ENCODE measurements around the gene PLAC8L1.
A peak's percentile ranks its signal among the peaks of the same experiment; 100 is the strongest.

Gene PLAC8L1

GRCh38 chr5:146082798-146083197 lies 22.6 kb downstream of the PLAC8L1 start:
- TF ChIP-seq, protein P1, sequence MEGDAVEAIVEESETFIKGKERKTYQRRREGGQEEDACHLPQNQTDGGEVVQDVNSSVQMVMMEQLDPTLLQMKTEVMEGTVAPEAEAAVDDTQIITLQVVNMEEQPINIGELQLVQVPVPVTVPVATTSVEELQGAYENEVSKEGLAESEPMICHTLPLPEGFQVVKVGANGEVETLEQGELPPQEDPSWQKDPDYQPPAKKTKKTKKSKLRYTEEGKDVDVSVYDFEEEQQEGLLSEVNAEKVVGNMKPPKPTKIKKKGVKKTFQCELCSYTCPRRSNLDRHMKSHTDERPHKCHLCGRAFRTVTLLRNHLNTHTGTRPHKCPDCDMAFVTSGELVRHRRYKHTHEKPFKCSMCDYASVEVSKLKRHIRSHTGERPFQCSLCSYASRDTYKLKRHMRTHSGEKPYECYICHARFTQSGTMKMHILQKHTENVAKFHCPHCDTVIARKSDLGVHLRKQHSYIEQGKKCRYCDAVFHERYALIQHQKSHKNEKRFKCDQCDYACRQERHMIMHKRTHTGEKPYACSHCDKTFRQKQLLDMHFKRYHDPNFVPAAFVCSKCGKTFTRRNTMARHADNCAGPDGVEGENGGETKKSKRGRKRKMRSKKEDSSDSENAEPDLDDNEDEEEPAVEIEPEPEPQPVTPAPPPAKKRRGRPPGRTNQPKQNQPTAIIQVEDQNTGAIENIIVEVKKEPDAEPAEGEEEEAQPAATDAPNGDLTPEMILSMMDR (IDR thresholded peaks at IDR 0.05; ENCODE audit: control extremely low read depth, extremely low read depth, low read depth, missing control alignments) = no peak
- peak; percentile 33 for DNase-seq (ENCODE audit: extremely low spot score)
- ChIA-PET POLR2A (no interaction called here), CTCF (interaction anchor here (2.4 kb wide), 1 partner anchor 11 kb away, joined by 5 read pairs; no protein-coding TSS in a partner anchor)

DNA sequence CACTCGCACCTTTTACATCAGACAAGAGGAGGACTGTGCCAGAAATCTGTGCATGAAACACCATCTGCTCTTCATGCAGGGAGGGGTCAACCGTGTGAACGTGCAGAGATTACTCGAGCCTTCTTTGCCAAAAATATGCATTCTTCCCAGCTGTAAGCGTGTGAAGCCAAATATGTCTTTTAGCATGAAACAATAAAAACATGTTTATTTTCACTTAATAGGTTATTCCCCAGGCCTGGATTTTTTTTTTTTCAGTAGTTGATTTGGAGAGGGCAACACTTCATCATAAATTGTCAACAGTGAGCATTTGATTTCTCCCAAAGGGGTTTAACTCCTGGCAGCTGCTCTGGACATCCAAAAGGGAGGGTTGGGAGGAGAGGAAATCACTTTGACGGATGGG lies 23.8 kb downstream of the PLAC8L1 start:
- ChIA-PET POLR2A (no interaction called here), CTCF (no interaction called here)
- DNase-seq (ENCODE audit: extremely low spot score) = no peak
- TF ChIP-seq, protein P1 (IDR thresholded peaks at IDR 0.05; ENCODE audit: control extremely low read depth, extremely low read depth, low read depth, missing control alignments) = no peak

- TF ChIP-seq, protein P1 (IDR thresholded peaks at IDR 0.05; ENCODE audit: control extremely low read depth, extremely low read depth, low read depth, missing control alignments) = no peak
- POLR2A ChIA-PET = no interaction called here
Observed at GRCh38 chr5:146079695-146080373, 25.5 kb downstream of the PLAC8L1 start.

GRCh38 chr5:146078566-146078965 lies 26.8 kb downstream of the PLAC8L1 start:
- ChIA-PET POLR2A (no interaction called here), CTCF (no interaction called here)
- TF ChIP-seq, protein P1 (IDR thresholded peaks at IDR 0.05; ENCODE audit: control extremely low read depth, extremely low read depth, low read depth, missing control alignments) = no peak
- no peak for DNase-seq (ENCODE audit: extremely low spot score)

More at GRCh38 chr5:146079695-146080373, 25.5 kb downstream of the PLAC8L1 start:
- DNase-seq (ENCODE audit: extremely low spot score) = no peak
- CTCF ChIA-PET = no interaction called here

- TF ChIP-seq, protein P1 (IDR thresholded peaks at IDR 0.05; ENCODE audit: control extremely low read depth, extremely low read depth, low read depth, missing control alignments) = no peak
- POLR2A ChIA-PET = no interaction called here
- CTCF ChIA-PET = interaction anchor here (1.7 kb wide), 1 partner anchor 9 kb away, joined by 3 read pairs; no protein-coding TSS in a partner anchor
- no peak for DNase-seq (ENCODE audit: extremely low spot score)
Observed at GRCh38 chr5:146076455-146076854, 28.9 kb downstream of the PLAC8L1 start.

GRCh38 chr5:146076028-146076427 lies 29.3 kb downstream of the PLAC8L1 start:
- DNase-seq (ENCODE audit: extremely low spot score) = no peak
- TF ChIP-seq, protein P1 (IDR thresholded peaks at IDR 0.05; ENCODE audit: control extremely low read depth, extremely low read depth, low read depth, missing control alignments) = no peak
- CTCF ChIA-PET = interaction anchor here (1.7 kb wide), 1 partner anchor 8 kb away, joined by 3 read pairs; no protein-coding TSS in a partner anchor
- POLR2A ChIA-PET = no interaction called here
